GM18951 (cell line): Measurements from ENCODE around the gene KCNB1.

ENCODE experiments used
- POLR2A ChIP-seq: IDR thresholded peaks from 4 replicates; pipeline ENCODE4 v1.6.1; 2011; ENCODE audit warnings: mild to moderate bottlenecking; ENCODE audit not compliant: insufficient read length, insufficient read depth; ENCODE audit errors: extremely low read depth
- in situ Hi-C: fragments of 300-500 bp; cut with MboI; formaldehyde crosslinking; loops from one replicate; pipeline ENCODE4 v1.12.0; 2022; ENCODE audit warnings: low sequenced_read_pairs, mixed read lengths, inconsistent platforms; ENCODE audit not compliant: unreplicated experiment

KCNB1 gene

GRCh38 chr20:49485563-49485962 is 3.1 kb upstream of the KCNB1 start:
- no peak for TF ChIP-seq POLR2A
- in situ Hi-C loops, result no loop called here

- in situ Hi-C loops, result no loop called here
- no peak for TF ChIP-seq POLR2A
These were observed 2.0 kb upstream of the KCNB1 start for GRCh38 chr20:49484180-49485140.

GRCh38 chr20:49483696-49484123 is 1.2 kb upstream of the KCNB1 start:
- TF ChIP-seq POLR2A, result no peak
- in situ Hi-C loops, result no loop called here

- in situ Hi-C loops, result no loop called here
- TF ChIP-seq POLR2A, result no peak
These were observed 689 bp upstream of the KCNB1 start for GRCh38 chr20:49483018-49483695.

DNA sequence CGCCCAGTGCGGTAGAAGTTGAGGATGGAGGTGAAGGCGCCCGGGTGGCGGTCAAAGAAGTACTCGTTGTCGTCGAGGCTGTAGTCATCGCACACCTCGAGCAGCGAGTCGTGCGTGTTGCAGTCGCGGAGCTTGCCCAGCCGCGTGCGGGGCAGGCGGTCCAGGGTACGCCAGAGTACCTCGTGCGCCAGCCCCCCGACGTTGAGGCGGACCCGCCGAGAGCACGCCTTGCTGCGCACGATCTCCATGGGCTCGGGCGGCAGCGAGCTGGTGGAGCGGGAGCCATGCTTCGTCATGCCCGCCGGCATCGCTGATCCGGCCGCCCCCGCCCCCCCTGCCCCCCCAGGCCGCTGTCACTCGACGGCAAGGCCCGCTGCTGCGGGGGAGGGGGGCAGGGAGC is 295 bp downstream of the KCNB1 start:
- in situ Hi-C loops, result no loop called here
- TF ChIP-seq POLR2A, result no peak

DNA sequence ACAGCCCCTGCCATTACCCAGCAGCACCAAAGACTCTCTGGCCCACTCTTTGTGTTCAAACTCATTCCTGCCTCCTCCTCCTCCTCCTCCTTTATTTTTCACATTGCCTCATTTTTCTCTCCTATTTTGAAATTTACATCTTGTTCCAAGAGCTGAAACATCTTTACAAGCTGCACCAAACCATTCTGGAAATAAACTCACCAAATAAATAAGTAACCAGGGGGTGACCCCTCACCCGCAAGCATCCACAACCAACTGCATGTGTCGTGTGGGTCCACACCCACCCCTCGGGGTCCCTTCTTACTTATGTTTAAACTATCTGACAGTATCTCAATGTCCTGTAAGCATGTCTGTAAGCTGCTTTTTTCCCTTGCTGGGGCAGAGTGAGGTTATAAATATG is 1.4 kb downstream of the KCNB1 start:
- TF ChIP-seq POLR2A, result no peak
- in situ Hi-C loops, result no loop called here

- in situ Hi-C loops, result no loop called here
- TF ChIP-seq POLR2A, result no peak
These were observed 2.2 kb downstream of the KCNB1 start for GRCh38 chr20:49480236-49480635.

DNA sequence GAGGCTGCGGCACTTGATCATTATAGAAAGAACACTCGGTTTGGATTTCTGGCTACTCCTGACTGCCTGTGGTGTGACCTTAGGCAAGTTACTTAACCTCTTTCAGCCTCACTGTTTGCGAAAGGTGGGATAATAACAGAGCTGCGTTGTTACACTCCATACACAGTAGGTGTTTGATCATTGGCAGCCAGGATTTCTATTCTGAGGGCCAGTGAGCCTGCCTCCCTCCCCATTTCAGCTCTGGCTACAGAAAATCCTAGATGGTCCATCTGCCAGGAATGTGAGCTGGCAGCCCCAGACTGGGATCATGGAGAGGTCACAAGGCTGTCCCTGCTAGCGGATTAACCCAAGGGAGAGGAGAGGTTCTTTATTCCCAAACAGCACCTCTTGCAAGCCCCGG is 2.7 kb downstream of the KCNB1 start:
- no peak for TF ChIP-seq POLR2A
- in situ Hi-C loops, result no loop called here

DNA sequence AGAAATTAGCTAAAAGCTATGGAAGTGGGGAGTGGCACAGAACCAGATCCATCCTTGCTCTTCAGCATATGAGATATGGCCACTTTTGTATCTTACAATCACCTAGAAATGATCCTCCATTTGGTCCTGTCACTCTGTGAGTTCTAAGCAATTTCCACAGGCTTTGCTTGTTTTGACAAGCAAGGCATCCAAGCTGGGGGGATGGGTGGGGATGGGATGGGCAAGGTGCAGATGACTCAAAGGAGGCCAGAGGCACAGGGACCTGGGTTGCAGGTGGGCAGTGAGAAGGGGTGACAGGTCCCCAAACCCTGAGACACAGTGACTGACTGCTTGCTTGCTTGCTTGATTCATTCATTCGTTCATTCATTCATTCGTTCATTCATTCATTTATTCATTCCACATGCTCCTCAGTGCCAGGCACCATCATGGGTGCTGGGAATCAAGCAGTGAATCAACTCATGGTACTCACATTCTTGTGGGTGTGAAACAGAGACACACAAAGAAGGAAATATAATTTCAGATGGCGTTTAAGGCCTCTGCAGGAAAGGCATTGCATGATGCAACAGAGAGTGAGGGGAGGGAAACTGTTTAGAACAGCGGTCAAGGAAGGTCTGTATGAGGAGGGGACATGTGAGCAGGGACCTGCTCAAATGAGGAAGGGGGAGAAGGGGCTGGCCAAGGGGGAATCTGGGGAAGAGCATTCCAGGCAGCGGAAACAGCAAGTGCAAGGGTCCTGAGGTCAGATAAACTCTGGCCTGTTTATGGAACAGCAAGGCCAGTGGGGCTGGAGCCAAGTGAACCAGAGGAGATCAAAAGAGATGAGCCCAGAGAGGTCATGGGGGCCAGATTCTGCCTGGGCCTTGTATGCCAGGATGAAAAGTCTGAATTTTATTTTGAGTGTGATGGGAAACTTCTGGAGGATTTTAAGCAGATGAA is 3.4 kb downstream of the KCNB1 start:
- TF ChIP-seq POLR2A, result no peak
- in situ Hi-C loops, result no loop called here

GRCh38 chr20:49478266-49478665 is 4.2 kb downstream of the KCNB1 start:
- in situ Hi-C loops, result no loop called here

GRCh38 chr20:49477200-49477599 is 5.3 kb downstream of the KCNB1 start:
- in situ Hi-C loops, result no loop called here
- no peak for TF ChIP-seq POLR2A

More at GRCh38 chr20:49478266-49478665, 4.2 kb downstream of the KCNB1 start:
- no peak for TF ChIP-seq POLR2A

GRCh38 chr20:49476016-49476355 is 6.5 kb downstream of the KCNB1 start:
- in situ Hi-C loops, result no loop called here
- TF ChIP-seq POLR2A, result no peak

DNA sequence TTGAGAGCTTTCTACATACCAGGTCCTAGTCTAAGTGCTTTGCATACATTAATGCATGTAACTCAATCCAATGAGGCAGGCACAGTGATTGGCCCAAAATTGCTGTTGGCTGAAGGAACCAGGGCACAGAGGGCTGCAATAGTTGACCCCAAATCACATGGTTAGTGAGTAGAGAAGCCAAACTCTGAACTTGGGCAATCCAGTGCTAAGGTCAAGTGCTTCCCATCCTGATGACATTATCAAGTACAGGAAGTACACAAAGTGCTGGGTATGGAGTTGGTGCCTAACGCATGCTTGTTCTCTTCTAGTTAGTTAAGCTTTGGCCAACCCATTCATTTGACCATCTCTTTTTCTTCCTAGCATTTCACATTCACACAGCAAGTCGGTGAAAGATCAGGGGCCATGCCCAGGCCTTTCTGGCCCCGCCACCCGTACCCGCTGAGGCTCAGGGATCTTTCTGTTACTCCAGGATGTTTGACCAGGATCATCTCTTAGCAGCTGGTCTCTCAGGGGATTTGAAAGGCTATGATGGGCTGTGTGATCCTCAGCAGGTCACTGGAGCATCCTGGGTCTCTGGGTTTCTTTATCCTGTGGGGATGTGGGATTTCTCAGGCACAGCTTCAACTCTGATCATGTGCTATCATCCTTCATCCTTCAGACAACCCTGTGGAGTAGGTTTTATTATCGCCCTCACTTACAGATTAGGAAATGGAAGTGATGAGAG is 7.0 kb downstream of the KCNB1 start:
- in situ Hi-C loops, result no loop called here
- TF ChIP-seq POLR2A, result no peak

GRCh38 chr20:49471397-49471796 is 11.1 kb downstream of the KCNB1 start:
- TF ChIP-seq POLR2A, result no peak
- in situ Hi-C loops, result no loop called here
